Pulmonary artery endothelial cell (primary cell): ENCODE measurements around the gene CRYBG2. TPM values are rescaled to one million over a fixed set of nuclear protein-coding genes. Genes with fewer than 3 reads are reported as not detected.

ENCODE experiments used
- DNase-seq: peaks from one replicate; pipeline ENCODE4 v3.0.0-alpha.2; 2011; ENCODE audit warnings: low read depth, low spot score
- total RNA-seq: library from RNA; depleted of rRNA; stranded (reverse); fragments of >200 nt; gene quantifications from 2 replicates; pipeline ENCODE4 v1.2.3, GENCODE V29; 2014

CRYBG2 gene
- total RNA-seq, 1 donor from 2014 or later: not detected

- no peak for DNase-seq
Observed at GRCh38 chr1:26280333-26281042, 73.4 kb downstream of the CRYBG2 start.

DNA sequence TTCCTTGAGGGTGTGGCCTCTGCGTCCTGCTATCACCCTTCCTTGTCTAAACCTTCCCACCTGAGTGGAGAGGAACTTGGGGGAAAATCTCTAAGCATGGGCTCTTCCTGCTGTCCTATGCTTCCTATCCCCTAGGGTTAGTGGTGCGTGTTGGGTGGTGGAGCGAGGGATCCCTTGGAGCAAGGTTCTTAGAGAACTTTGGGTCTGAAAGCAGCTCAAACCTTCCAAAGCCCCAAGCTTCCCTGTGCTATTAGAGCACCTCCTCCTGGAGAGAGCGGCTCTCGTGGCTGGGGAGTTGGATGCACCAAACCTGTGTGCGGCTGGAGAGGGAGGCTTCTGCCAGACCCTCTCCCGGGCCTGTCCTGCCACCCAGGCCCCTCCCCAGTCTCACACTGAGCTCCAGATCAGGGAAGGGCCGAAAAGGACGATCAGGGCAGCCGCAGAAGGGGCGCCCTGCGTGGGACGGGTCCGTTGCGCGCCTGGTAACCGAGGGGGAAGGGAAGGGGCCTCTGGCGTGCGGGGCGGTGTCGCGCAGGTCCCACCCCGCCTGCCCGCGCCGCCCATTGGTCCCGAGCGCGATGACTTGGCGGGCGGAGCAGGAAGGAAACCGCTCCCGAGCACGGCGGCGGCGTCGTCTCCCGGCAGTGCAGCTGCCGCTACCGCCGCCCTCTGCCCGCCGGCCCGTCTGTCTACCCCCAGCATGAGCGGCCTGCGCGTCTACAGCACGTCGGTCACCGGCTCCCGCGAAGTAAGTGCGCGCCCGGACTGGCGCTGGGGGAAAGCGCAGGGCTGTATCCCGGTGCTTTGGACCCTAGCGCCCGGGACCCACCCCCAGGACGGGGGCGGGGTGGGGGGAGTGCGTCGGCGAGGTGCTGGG is 74.2 kb downstream of the CRYBG2 start, which contains the start of gene SH3BGRL3:
SH3BGRL3 (plus strand) TSS at position 631 of the 877 bp plus-strand sequence; CDS start at position 701, 70 bp downstream.
- DNase-seq: peak; percentile 40

DNA sequence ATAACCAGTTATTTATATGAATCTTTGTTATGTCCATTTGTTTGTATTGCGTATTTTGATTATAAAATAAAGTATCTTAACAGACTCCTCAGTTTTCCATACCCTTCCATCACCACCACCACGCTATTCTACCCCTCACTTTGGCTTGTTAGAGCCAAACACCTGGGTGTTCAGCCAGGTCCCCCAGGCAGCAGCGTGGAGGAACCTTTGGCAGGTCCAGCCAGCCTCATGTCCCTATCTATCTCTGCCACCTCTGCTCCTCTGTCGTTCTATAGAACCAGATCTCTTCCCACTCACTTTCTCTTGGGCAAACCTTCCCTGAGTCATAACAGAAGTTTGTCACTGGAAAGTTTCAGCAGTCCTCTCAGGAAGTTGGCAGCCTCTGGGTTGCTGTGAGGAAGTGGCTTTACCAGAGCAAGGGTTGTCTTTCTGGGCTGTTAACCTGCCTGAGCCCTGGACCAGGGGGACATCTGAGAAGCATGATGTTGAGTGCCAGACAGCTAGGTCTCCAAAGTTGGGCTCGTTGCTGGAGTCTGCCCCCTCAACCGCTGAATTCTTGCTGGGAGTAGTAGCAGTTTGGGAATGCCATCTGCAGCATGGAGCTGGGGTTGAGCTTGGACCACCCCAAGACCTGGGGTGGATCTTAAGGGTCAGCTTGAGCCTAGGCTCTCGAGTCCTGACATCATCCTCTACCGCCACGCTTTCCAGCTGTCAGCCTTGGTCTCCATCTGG is 75.0 kb downstream of the CRYBG2 start:
- DNase-seq: no peak

DNA sequence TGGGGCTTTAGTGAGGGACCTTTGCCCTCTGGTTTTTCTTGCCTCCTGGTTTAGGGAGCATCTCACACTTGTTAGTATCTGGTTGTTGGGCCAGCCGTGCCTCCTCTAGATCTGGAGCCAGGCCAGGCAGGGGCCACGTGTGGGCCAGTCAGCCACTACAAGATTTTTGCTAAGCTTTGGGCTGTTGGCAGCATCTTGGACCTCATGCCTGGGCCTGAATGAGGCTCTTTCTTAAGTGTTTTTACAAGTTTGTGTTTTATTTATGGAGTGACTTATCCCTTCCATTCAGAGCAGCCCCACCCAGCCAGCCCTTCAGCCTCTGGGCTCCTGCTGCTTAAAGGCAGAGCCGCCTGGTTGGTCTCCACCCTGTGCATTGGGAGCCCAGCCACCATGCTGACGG is 75.6 kb downstream of the CRYBG2 start:
- DNase-seq: no peak

GRCh38 chr1:26277719-26278118 is 76.2 kb downstream of the CRYBG2 start:
- DNase-seq: no peak

- DNase-seq: no peak
Observed at GRCh38 chr1:26277261-26277661, 76.7 kb downstream of the CRYBG2 start.

- DNase-seq: no peak
Observed at GRCh38 chr1:26276432-26276838, 77.5 kb downstream of the CRYBG2 start.

GRCh38 chr1:26275580-26276431 is 78.1 kb downstream of the CRYBG2 start:
- DNase-seq: peak; percentile 67

GRCh38 chr1:26274801-26275425 is 79.0 kb downstream of the CRYBG2 start:
- DNase-seq: no peak

Other genes with a start within 250 kb of the CRYBG2 start
- 5.9 TPM in 2 replicates for gene PDIK1L, start 242.3 kb downstream of the CRYBG2 start, total RNA-seq
- gene FAM110D, start 195.1 kb downstream of the CRYBG2 start, total RNA-seq: 0.67 and 1.3 TPM in 2 replicates
- gene C1orf232, start 185.2 kb downstream of the CRYBG2 start, total RNA-seq: not detected in 2 replicates
- 32.4 and 43.9 TPM in 2 replicates for gene ZNF593, start 184.2 kb downstream of the CRYBG2 start, total RNA-seq
- gene ZNF593OS, start 182.3 kb downstream of the CRYBG2 start, total RNA-seq: not detected in 2 replicates
- gene CNKSR1, start 176.6 kb downstream of the CRYBG2 start, total RNA-seq: not detected in 2 replicates
- not detected in 2 replicates for gene CATSPER4, start 163.5 kb downstream of the CRYBG2 start, total RNA-seq
- gene CEP85, start 119.9 kb downstream of the CRYBG2 start, total RNA-seq: 9.7 and 19.0 TPM in 2 replicates
- gene SH3BGRL3, start 74.0 kb downstream of the CRYBG2 start, total RNA-seq: 29.7 and 35.7 TPM in 2 replicates
- 3.0 and 4.3 TPM in 2 replicates for gene UBXN11, start 47.5 kb downstream of the CRYBG2 start, total RNA-seq
- not detected in 2 replicates for gene CD52, start 36.2 kb downstream of the CRYBG2 start, total RNA-seq
- gene ZNF683, start 18.6 kb upstream of the CRYBG2 start, total RNA-seq: not detected in 2 replicates
- not detected in 2 replicates for gene LIN28A, start 56.7 kb upstream of the CRYBG2 start, total RNA-seq
- 41.7 and 53.6 TPM in 2 replicates for gene DHDDS, start 78.2 kb upstream of the CRYBG2 start, total RNA-seq
- 299 and 333 TPM in 2 replicates for gene HMGN2, start 118.3 kb upstream of the CRYBG2 start, total RNA-seq
- 12.8 and 13.5 TPM in 2 replicates for gene RPS6KA1, start 175.6 kb upstream of the CRYBG2 start, total RNA-seq